GM19455 (cell line): Measurements from ENCODE around the gene MTHFD1L.
A peak's percentile ranks its signal among the peaks of the same experiment; 100 is the strongest.

Experiments
- ATAC-seq: cut with Tn5 transposase; IDR thresholded peaks from one replicate; pipeline ENCODE4 v1.9.1; 2021; ENCODE audit not compliant: unreplicated experiment

MTHFD1L gene

GRCh38 chr6:150987371-150987828 is 121.9 kb downstream of the MTHFD1L start:
- peak; percentile 93 for ATAC-seq

GRCh38 chr6:150987855-150988464 is 122.5 kb downstream of the MTHFD1L start:
- no peak for ATAC-seq

GRCh38 chr6:150991487-150991886 is 126.0 kb downstream of the MTHFD1L start:
- ATAC-seq = no peak

GRCh38 chr6:150992262-150992661 is 126.8 kb downstream of the MTHFD1L start:
- no peak for ATAC-seq

GRCh38 chr6:150992703-150993102 is 127.2 kb downstream of the MTHFD1L start:
- no peak for ATAC-seq

GRCh38 chr6:150993253-150993652 is 127.8 kb downstream of the MTHFD1L start:
- ATAC-seq = no peak

GRCh38 chr6:150994026-150994425 is 128.5 kb downstream of the MTHFD1L start:
- ATAC-seq = no peak

GRCh38 chr6:150996968-150997367 is 131.5 kb downstream of the MTHFD1L start:
- ATAC-seq = no peak

GRCh38 chr6:150999107-150999506 is 133.6 kb downstream of the MTHFD1L start:
- no peak for ATAC-seq

- no peak for ATAC-seq
Observed at GRCh38 chr6:150999576-150999975, 134.1 kb downstream of the MTHFD1L start.

- peak; percentile 73 for ATAC-seq
Observed at GRCh38 chr6:151001387-151002056, 136.0 kb downstream of the MTHFD1L start.

- ATAC-seq = no peak
Observed at GRCh38 chr6:151002057-151002450, 136.6 kb downstream of the MTHFD1L start.

GRCh38 chr6:151002491-151002935 is 137.0 kb downstream of the MTHFD1L start:
- ATAC-seq = no peak

GRCh38 chr6:151004383-151005024 is 139.0 kb downstream of the MTHFD1L start:
- ATAC-seq = no peak

GRCh38 chr6:151005164-151005563 is 139.7 kb downstream of the MTHFD1L start:
- ATAC-seq = no peak

GRCh38 chr6:151005896-151006632 is 140.6 kb downstream of the MTHFD1L start:
- ATAC-seq = no peak

GRCh38 chr6:151007076-151007475 is 141.6 kb downstream of the MTHFD1L start:
- no peak for ATAC-seq

GRCh38 chr6:151007922-151008321 is 142.4 kb downstream of the MTHFD1L start:
- ATAC-seq = no peak

GRCh38 chr6:151008425-151008824 is 142.9 kb downstream of the MTHFD1L start:
- no peak for ATAC-seq

- ATAC-seq = no peak
Observed at GRCh38 chr6:151009576-151009975, 144.1 kb downstream of the MTHFD1L start.

GRCh38 chr6:151010071-151010470 is 144.6 kb downstream of the MTHFD1L start:
- ATAC-seq = no peak
